Measurements from ENCODE around the gene HMCN2.

The HMCN2 gene

GRCh38 chr9:130345897-130346385 lies 80.4 kb downstream of the HMCN2 start:
- no peak for DNase-seq (ENCODE audit: low read depth)

- DNase-seq (ENCODE audit: low read depth): no peak
Measured at GRCh38 chr9:130346431-130346830, 80.9 kb downstream of the HMCN2 start.

- DNase-seq (ENCODE audit: low read depth): no peak
Measured at GRCh38 chr9:130347036-130347435, 81.5 kb downstream of the HMCN2 start.

- DNase-seq (ENCODE audit: low read depth): no peak
Measured at GRCh38 chr9:130347931-130348330, 82.4 kb downstream of the HMCN2 start.

- no peak for DNase-seq (ENCODE audit: low read depth)
Measured at GRCh38 chr9:130348341-130348740, 82.8 kb downstream of the HMCN2 start.

DNA sequence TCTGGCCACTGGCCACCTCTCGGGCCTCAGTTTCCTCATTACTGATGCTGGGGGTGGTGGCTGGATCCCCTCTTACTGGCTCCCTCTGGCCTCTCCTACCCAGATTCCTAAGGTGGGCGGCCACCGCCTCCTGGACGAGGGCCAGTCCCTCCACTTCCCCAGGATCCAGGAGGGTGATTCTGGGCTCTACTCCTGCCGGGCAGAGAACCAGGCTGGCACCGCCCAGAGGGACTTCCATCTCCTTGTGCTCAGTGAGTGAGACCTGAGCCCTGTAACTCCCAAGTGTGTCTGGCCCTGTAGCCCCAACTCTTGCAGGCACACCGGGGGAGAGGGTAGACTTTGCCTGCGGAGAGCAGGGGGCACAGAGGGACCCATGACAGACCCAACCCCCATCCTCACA lies 83.3 kb downstream of the HMCN2 start:
- no peak for DNase-seq (ENCODE audit: low read depth)

- DNase-seq (ENCODE audit: low read depth): no peak
Measured at GRCh38 chr9:130349398-130349797, 83.8 kb downstream of the HMCN2 start.

- DNase-seq (ENCODE audit: low read depth): no peak
Measured at GRCh38 chr9:130351343-130351742, 85.8 kb downstream of the HMCN2 start.

- no peak for DNase-seq (ENCODE audit: low read depth)
Measured at GRCh38 chr9:130352081-130352480, 86.5 kb downstream of the HMCN2 start.

- DNase-seq (ENCODE audit: low read depth): no peak
Measured at GRCh38 chr9:130352586-130353285, 87.2 kb downstream of the HMCN2 start.

- DNase-seq (ENCODE audit: low read depth): no peak
Measured at GRCh38 chr9:130354378-130354777, 88.8 kb downstream of the HMCN2 start.

GRCh38 chr9:130354806-130355205 lies 89.2 kb downstream of the HMCN2 start:
- DNase-seq (ENCODE audit: low read depth): no peak

GRCh38 chr9:130356033-130356432 lies 90.5 kb downstream of the HMCN2 start:
- DNase-seq (ENCODE audit: low read depth): no peak

GRCh38 chr9:130356877-130357584 lies 91.5 kb downstream of the HMCN2 start:
- DNase-seq (ENCODE audit: low read depth): no peak

DNA sequence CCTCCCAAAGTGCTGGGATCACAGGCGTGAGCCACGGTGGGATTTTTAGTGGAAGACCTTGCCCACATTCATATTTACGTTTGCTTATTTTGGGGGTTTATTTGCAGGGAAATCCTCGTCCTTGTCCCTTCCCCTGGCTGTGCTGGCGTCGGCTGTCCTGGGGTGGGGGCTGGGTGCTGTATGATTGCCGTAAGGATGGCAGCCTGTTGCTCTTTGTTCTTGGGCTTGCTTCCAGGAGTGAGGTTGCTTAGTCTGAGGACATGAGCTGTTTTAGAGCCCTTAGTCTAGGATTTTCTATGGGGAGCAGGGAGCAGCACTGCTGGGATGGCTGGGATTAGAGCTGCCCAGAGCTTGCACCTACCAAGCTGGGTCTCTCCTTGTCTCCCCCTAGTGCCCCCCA lies 93.4 kb downstream of the HMCN2 start:
- DNase-seq (ENCODE audit: low read depth): no peak

DNA sequence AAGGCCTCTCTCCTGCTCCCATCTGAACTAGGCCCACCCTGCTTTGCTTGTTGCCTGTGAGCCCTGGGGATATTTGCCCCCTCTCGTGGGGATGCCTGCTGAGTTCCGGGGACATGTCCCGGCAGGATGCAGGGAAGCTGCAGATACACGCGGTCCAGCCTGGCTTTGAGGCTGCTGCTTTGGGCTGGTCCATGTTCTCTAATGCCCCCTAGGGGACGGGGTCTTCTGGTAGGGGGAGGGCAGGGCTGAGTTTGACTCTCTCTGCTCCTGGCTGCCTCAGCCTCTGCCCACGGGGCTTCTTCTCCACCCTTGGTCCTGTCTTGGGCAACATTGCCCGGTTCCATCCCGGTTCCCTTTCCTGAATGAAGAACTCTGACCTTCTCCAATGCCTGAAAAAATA lies 94.3 kb downstream of the HMCN2 start:
- no peak for DNase-seq (ENCODE audit: low read depth)

- DNase-seq (ENCODE audit: low read depth): no peak
Measured at GRCh38 chr9:130360672-130361071, 95.1 kb downstream of the HMCN2 start.

GRCh38 chr9:130361873-130362362 lies 96.4 kb downstream of the HMCN2 start:
- no peak for DNase-seq (ENCODE audit: low read depth)

DNA sequence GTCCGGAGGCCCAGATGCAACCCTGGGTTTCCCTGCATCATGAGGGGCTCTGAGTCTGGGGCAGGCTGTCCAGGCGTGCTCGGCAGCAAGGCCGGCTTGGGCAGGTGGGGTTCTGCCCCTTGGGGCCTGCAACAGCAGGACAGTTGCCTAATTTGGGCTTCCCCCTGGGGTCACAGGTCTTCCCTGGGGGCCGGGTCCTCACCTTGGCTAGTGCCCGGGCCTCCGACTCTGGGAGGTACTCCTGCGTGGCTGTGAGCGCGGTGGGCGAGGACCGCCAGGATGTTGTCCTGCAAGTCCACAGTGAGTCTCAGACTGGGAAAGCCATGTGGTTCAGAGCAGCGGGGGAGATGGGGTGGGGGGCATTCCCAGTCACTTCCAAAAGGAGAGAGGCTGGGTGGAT lies 97.1 kb downstream of the HMCN2 start:
- DNase-seq (ENCODE audit: low read depth): no peak

- DNase-seq (ENCODE audit: low read depth): no peak
Measured at GRCh38 chr9:130363755-130364404, 98.3 kb downstream of the HMCN2 start.

DNA sequence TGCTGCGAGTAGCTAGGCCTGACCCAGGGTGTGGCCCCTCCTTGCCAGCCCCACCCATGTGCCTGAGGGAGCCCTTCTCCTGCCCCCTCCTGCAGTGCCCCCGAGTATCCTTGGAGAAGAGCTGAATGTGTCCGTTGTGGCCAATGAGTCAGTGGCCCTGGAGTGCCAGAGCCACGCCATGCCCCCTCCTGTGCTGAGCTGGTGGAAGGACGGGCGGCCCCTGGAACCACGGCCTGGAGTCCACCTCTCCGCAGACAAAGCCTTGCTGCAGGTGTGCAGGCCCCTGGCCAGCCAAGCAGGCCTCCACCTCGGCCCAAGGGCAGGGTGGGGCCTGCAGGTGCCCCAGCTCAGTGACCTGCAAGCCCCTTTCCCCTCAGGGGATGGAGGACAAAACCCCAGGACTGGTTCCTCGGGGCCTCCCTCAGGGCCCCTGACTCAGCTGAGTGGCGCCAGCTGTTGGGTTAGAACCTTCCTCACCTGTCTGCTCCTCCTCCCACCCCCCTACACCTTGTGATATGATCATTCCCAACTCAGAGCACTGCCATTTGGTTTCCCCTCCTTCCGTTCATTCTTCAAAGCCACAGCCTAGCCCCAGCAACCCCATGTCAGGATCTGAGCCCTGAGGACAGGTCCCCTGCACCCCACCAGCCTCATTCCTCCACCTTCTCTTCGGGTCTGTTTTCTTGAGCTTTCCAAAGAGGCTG lies 99.2 kb downstream of the HMCN2 start:
- no peak for DNase-seq (ENCODE audit: low read depth)

DNA sequence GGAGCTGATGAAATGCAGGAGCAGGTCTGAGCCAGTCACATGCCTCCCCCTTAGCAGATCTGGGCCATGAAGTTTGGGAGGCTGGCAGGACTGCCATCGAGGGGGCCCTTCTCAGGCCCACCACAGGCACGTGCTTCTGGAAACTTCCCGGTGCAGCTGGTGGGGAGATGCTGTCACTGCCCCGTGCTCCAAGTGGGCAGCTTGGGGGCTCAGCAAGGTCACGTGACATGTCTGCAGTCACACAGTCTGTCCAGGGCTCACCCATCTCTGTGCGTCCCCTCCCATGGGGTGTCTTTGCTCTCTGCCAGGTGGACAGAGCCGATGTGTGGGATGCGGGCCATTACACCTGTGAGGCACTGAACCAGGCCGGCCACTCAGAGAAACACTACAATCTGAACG lies 99.8 kb downstream of the HMCN2 start:
- DNase-seq (ENCODE audit: low read depth): no peak

Measured in activated T-helper 1 cell treated with Interleukin-2 at 50 U/mL for 16 hours (primary cell).